Coronary artery (tissue), 2 donors: ENCODE data around the gene FOXF1.

Source experiments
- DNase-seq: peaks from one replicate; pipeline ENCODE4 v3.0.0-alpha.2; 2017; ENCODE audit warnings: low spot score
- H3K27ac ChIP-seq, 2 donors: fragments of 200-600 bp; sonication (generic); one replicate each; pipeline ENCODE4 v1.5.1; 2016 to 2019
- H3K4me3 ChIP-seq: fragments of 200-600 bp; sonication (generic); 2 replicates; pipeline ENCODE4 v1.5.1; 2016; ENCODE audit warnings: mild to moderate bottlenecking, moderate library complexity
- TF ChIP-seq, protein P1 (sequence below): fragments of 200-600 bp; sonication (generic); IDR thresholded peaks from one replicate; pipeline ENCODE4 v1.5.1; 2019; ENCODE audit warnings: antibody characterized with exemption

Gene FOXF1

DNA sequence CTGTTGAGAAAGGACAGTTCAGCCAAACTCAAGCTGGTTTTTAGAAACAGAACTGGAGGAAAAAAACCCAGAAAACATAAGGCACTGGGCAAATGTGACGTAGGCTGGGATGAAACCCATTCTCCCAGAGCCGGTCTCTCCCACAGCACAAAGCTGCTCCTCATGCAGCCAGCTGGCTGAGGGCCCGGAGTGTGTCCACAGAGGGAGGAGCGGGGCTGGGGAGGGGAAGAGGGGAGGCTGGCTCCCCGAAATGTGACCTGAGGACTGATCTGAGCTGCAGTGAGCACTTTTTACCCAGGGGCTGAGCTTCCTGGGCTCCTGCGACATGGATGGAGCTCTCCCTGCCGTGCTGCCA lies 20.8 kb downstream of the FOXF1 start:
- Histone ChIP-seq H3K4me3 (no peak overlapping the region), H3K27ac (peak overlapping the region in 1 of 2 donors; percentile 30)
- no peak for DNase-seq
- TF ChIP-seq, protein P1, sequence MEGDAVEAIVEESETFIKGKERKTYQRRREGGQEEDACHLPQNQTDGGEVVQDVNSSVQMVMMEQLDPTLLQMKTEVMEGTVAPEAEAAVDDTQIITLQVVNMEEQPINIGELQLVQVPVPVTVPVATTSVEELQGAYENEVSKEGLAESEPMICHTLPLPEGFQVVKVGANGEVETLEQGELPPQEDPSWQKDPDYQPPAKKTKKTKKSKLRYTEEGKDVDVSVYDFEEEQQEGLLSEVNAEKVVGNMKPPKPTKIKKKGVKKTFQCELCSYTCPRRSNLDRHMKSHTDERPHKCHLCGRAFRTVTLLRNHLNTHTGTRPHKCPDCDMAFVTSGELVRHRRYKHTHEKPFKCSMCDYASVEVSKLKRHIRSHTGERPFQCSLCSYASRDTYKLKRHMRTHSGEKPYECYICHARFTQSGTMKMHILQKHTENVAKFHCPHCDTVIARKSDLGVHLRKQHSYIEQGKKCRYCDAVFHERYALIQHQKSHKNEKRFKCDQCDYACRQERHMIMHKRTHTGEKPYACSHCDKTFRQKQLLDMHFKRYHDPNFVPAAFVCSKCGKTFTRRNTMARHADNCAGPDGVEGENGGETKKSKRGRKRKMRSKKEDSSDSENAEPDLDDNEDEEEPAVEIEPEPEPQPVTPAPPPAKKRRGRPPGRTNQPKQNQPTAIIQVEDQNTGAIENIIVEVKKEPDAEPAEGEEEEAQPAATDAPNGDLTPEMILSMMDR, result no peak

DNA sequence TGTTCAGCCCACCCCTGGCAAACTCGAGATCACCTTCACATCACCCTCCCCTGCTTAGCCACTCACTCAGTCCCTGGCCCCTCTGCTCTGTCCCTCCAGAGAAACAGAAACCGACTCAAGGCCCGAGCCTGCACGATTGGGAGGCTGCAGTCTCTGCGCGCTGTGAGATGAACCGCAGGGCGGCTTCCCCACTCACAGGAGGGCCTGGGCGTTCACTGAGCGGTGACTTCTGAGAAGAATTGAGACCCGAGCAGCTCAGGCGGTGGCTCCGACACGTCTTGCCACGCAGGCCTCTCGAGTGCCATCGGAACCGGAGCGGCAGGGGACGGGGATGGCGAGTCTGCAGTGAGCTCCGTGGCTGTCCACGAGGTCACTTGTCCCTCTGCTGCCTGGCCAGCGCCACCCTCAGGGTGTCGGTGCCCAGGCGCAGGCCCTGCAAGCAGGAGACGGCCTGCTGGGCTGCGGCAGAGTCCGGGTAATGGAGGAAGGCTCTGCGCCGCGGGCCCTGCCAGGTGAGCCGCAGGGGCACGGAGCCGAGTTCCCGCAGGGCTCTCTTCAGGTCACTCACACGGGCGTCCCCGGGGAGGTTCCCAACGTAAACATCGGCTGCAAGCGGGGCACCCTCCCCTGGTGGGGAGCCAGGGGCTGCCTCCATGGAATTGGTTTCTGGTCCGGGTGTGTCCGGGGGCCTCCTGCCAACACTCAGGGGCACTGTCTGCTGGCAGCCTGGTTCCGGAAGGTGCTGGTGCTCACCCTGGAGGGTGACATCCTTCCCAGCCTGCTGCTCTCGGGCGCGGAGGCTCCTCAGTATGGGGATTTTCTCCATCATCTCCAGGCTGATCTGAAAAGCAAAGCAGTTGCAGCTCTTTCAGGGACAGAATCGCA lies 21.6 kb downstream of the FOXF1 start:
- H3K27ac ChIP-seq, result peak overlapping the region in 1 of 2 donors; percentile 30
- TF ChIP-seq, protein P1, result no peak
- H3K4me3 ChIP-seq, result no peak overlapping the region
- DNase-seq, result no peak

- H3K4me3 ChIP-seq, result no peak overlapping the region
- no peak for DNase-seq
- TF ChIP-seq, protein P1, result no peak
- no peak overlapping the region for H3K27ac ChIP-seq
Measured at GRCh38 chr16:86532526-86532815, 22.1 kb downstream of the FOXF1 start.

DNA sequence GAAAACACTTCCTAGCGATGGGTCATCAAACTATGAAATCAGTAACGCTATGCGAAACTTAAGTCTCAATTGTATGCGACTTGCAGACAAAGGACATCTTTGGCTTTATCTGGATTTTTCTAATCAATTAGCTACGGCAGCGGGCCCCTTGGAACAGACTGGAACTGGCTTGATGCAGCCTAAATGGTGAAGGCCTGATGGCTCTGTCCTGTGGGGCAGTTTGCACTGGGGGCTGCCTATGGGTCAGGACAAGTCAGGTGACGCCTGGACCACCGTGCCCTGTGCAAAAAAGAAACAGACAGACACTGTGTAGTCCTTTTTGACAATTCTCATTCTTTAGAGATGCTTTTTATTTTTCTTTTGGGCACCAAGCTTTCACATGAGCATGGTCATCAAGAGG lies 22.7 kb downstream of the FOXF1 start:
- H3K27ac ChIP-seq, result no peak overlapping the region
- H3K4me3 ChIP-seq, result no peak overlapping the region
- no peak for DNase-seq
- TF ChIP-seq, protein P1, result no peak

DNA sequence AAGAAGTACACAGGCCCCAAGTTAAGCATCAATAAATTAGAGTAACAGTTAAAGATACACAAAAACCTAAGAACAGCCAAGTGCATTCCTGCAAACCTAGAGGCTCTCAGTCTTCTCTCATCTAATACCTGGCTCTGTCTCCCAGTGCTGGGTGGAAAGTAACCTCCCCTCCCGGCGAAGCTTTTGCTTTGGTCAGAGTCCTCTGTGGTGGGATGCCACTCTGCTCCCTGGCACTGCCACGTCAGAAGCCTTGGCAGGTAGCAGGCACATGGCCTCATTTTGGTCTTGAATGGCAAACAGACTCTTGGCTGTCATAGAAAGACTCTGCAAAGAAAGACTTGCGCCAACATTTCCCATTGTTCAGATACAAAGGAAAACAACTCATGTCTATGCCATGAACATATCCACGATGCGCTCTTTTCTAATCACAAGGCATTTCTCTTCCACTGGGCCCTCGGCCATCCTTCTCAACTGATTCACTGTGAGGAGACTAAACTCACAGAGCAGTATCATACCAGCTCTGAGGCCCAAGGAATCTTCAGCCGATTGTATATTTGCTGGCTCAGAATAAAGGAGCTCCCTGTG lies 23.5 kb downstream of the FOXF1 start:
- Histone ChIP-seq H3K27ac (no peak overlapping the region), H3K4me3 (no peak overlapping the region)
- TF ChIP-seq, protein P1, result no peak
- no peak for DNase-seq

DNA sequence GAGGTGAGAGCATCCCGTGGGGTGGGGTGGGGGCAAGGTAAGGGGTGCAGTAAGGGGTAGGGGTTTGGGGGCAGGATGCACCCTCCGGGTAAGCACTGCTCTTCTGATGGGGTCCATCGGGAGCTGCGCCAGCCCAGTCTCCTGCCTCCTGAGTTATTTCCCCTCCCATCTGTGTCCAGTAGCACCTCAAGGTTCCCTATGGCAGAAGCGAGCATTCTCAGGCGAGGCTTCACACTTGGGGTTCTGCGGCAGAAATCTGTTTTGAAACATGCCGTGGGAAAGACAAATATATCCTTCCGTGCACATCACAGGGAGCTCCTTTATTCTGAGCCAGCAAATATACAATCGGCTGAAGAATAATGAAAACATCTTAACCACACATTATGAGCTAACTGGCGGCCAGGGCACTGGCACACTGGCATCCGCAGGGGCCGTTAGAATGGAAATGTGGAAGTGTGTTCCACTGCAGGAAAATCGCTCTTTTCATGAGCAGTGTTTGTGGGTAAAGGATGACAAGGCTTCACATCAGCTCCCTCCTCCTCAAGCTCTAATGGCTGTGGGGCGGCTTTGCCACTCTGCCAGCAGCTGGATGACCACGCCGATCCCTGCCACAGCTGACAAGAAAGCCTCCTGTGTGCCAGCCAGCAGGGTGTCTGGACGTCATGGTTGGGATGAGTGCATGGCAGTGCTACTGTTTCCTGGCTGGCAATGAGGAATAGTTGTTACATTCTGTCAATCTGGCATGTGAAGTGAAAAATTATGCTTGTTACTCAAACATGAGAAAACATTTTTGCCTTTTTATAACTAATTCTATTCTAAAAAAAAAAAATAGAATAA lies 24.7 kb downstream of the FOXF1 start:
- Histone ChIP-seq H3K4me3 (no peak overlapping the region), H3K27ac (no peak overlapping the region)
- no peak for DNase-seq
- TF ChIP-seq, protein P1, result no peak
